ENCODE results near the gene GRM4.

Gene GRM4

DNA sequence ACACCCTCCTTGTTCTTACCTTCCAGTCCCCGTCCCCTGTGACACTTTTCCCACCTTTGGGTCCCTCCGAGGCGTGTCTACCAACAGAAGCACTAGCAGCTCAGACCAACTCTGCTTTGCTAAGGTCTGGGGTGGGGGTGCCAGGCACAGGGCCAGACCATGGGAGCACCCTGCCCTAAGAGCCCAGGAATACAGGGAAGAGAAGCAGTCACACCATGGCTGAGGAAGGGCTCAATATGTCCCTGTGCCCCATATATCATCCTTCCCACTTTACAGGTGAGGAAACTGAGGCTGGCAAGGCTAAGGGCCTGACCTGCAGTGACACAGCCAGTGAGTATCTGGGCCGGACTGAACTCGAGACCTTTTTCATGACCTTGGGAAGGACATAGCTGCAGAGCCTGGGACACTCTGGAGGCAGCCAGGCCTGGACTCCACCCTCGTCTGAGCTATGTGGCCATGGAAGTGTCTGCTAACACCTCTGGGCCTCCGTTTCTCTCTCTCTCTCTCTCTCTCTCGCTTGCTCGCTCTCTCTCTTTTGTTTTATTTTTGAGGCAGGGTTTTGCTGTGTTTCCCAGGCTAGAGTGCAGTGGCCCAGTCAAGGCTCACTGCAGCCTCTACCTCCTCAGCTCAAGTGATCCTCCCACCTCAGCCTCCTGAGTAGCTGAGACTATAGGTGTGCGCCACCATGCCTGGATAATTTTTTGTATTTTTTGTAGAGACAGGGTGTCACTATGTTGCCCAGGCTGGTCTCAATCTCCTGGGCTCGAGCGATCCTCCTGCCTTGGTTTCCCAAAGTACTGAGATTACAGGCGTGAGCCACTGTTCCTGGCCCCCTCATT lies 156.7 kb downstream of the GRM4 start:
- Histone ChIP-seq H3K9me3 (no peaks in the 10 kb centered on the region), H3K36me3 (no peaks in the 10 kb centered on the region), H3K27me3 (peaks cover 6% of the 10 kb centered on the region), H3K27ac (no peak overlapping the region), H3K4me3 (ENCODE audit: low read depth in 1 of 2, low read length in 1 of 2) (no peak overlapping the region), H3K4me1 (ENCODE audit: control insufficient read depth in 1 of 2, insufficient read depth in 1 of 2, low read depth in 1 of 2, low read length in 1 of 2) (no peaks in the 10 kb centered on the region)
- TF ChIP-seq, protein P1, sequence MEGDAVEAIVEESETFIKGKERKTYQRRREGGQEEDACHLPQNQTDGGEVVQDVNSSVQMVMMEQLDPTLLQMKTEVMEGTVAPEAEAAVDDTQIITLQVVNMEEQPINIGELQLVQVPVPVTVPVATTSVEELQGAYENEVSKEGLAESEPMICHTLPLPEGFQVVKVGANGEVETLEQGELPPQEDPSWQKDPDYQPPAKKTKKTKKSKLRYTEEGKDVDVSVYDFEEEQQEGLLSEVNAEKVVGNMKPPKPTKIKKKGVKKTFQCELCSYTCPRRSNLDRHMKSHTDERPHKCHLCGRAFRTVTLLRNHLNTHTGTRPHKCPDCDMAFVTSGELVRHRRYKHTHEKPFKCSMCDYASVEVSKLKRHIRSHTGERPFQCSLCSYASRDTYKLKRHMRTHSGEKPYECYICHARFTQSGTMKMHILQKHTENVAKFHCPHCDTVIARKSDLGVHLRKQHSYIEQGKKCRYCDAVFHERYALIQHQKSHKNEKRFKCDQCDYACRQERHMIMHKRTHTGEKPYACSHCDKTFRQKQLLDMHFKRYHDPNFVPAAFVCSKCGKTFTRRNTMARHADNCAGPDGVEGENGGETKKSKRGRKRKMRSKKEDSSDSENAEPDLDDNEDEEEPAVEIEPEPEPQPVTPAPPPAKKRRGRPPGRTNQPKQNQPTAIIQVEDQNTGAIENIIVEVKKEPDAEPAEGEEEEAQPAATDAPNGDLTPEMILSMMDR (IDR thresholded peaks at IDR 0.05): no peak

DNA sequence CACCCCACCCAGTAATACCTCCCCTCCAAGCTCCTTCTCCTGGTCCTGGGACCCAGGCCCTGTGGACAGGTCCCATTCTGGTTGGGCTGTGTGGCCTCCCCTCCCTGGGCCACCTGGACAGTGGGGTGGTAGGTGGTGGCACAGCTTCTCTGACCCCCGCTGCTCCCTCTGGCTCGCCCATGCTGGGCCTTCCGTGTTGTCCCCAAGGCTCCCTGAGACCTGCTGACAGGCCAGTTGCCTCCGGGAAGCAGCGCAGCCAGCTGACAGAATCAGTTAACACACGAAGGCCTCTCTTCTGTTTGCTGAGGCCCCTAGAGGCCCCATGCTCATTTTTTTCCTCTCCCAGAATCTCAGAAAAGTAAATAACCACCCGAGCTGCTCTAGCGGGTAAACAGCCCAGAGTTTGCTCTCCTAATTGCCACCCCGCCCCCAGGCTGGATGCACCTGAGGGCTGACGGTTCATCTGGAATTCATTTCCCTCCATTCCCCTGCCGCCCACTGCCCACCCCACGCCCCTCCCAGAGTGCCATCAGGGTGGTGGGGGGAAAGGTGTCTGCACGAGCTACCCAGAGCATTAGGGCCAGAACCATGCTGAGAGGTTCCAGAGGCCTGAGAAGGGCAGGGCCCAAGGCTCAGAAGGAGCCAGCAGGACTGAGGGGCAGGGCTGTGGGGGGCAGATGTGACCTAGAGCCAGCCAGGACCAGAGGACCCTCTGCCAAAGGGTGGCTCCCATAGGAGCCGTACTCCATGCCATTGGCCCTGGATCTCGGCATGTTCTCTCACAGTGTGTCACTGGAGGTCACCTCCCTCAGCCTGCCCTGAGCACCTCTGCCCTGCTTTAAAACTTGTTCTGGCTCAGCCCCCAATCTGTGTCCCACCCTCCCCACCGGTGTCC lies 157.5 kb downstream of the GRM4 start:
- TF ChIP-seq, protein P1 (IDR thresholded peaks at IDR 0.05): no peak
- Histone ChIP-seq H3K4me1 (ENCODE audit: control insufficient read depth in 1 of 2, insufficient read depth in 1 of 2, low read depth in 1 of 2, low read length in 1 of 2) (no peaks in the 10 kb centered on the region), H3K9me3 (no peaks in the 10 kb centered on the region), H3K27me3 (no peaks in the 10 kb centered on the region), H3K36me3 (no peaks in the 10 kb centered on the region), H3K27ac (no peak overlapping the region), H3K4me3 (ENCODE audit: low read depth in 1 of 2, low read length in 1 of 2) (no peak overlapping the region)

DNA sequence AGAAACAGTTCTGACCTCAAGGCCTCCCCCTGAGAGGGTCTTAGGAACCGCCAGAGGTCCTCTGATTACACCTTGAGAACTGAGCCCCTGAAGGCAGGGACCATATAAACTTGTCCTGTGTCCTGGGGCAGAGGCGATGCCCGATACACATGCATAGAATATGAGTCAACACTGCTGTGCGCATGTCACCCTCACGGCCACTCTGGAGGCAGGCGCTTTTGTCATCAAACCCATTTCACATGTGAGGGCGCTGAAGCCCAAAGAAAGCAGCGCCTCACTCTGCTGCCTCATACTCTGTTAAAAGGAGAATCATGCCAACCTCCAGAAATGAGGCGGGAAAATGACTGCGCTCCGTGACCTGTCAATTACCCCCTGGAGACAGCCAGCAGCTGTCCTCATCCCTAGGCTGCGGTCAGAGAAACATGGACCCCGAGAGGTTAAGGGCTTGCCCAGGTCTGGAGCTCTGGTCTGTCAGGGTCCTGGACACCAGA lies 158.3 kb downstream of the GRM4 start:
- peaks cover 0 to 3% of the 10 kb centered on the region in 2 experiments for H3K4me1 ChIP-seq (ENCODE audit: control insufficient read depth in 1 of 2, insufficient read depth in 1 of 2, low read depth in 1 of 2, low read length in 1 of 2)
- H3K27me3 ChIP-seq: no peaks in the 10 kb centered on the region

DNA sequence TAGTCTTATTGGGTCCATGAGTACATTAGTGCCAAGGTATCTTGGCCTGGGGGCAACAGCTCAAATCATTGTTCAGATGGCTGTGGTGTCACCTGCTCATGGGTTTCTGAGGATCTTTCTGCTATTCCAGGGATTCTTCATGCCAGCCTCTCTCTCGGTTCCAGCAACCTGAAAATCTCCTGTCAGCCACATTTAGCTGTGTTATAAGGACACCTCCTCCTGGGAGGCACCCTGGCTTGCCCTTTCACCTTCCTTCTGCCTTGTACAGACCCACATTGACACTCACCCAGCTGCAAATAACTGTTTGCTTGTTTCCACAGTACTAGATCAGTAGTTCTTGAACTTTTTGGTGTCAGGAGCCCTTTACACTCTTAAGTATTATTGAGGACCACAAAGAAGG lies 159.9 kb downstream of the GRM4 start:
- Histone ChIP-seq H3K4me1 (ENCODE audit: control insufficient read depth in 1 of 2, insufficient read depth in 1 of 2, low read depth in 1 of 2, low read length in 1 of 2) (peaks cover 0 to 3% of the 10 kb centered on the region in 2 experiments), H3K4me3 (ENCODE audit: low read depth in 1 of 2, low read length in 1 of 2) (no peak overlapping the region), H3K36me3 (no peaks in the 10 kb centered on the region), H3K9me3 (no peaks in the 10 kb centered on the region), H3K27me3 (no peaks in the 10 kb centered on the region), H3K27ac (no peak overlapping the region)
- TF ChIP-seq, protein P1 (IDR thresholded peaks at IDR 0.05): no peak

More for the DNA sequence above, 158.3 kb downstream of the GRM4 start:
- no peaks in the 10 kb centered on the region for H3K9me3 ChIP-seq
- TF ChIP-seq, protein P1 (IDR thresholded peaks at IDR 0.05): no peak
- no peak overlapping the region for H3K4me3 ChIP-seq (ENCODE audit: low read depth in 1 of 2, low read length in 1 of 2)
- H3K27ac ChIP-seq: no peak overlapping the region
- no peaks in the 10 kb centered on the region for H3K36me3 ChIP-seq

DNA sequence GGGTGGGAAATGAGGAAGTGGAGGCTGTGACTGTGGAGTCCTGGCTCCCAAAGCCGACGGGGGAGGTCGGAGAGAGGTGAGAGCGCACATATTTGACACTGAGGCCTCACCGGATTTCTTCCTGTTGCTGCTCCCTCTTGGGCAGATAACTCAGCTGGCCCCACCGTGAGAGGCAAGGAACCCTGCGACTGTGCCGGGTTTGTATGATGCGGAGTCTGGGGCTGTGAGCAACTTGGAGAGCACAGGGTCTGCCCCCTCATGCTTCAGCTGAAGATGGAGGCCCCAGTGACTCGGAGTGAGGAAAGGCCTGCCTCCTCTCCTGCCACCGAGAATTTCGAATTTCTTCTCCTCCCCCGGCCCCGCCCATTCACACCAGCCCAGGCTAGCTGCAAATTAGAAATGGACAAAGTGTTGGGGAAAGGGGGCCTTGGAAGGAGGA lies 160.6 kb downstream of the GRM4 start:
- Histone ChIP-seq H3K36me3 (no peaks in the 10 kb centered on the region), H3K4me1 (ENCODE audit: control insufficient read depth in 1 of 2, insufficient read depth in 1 of 2, low read depth in 1 of 2, low read length in 1 of 2) (peaks cover 0 to 3% of the 10 kb centered on the region in 2 experiments), H3K9me3 (no peaks in the 10 kb centered on the region), H3K27me3 (no peaks in the 10 kb centered on the region), H3K27ac (no peak overlapping the region), H3K4me3 (ENCODE audit: low read depth in 1 of 2, low read length in 1 of 2) (no peak overlapping the region)
- TF ChIP-seq, protein P1 (IDR thresholded peaks at IDR 0.05): no peak

Measured in neutrophil (primary cell).